Stomach (tissue), 9 donors: ENCODE measurements around the gene DGCR2. TPM values are rescaled to one million over a fixed set of nuclear protein-coding genes. Genes with fewer than 3 reads are reported as not detected.

Experiments
- DNase-seq, 2 donors: peaks; one replicate each; pipeline versions ENCODE4 v3.0.0 to v3.0.0-alpha.2; 2013 to 2019
- H3K27ac ChIP-seq, 5 donors: fragments of 200-600 bp in 4 of 5; sonication (generic) in 4 of 5; one replicate each; pipeline ENCODE4 v1.5.1; 2013 to 2019; ENCODE audit warnings: mild to moderate bottlenecking in 1 of 5, moderate library complexity in 1 of 5
- H3K27me3 ChIP-seq, 3 donors: fragments of 200-600 bp; sonication (generic); one replicate each; pipeline ENCODE4 v1.5.1; 2017 to 2019; ENCODE audit warnings: mixed run types in 1 of 3
- H3K36me3 ChIP-seq, 4 donors: fragments of 200-600 bp; sonication (generic); 1 replicate in 3 of 4; 2 replicates in 1 of 4; pipeline ENCODE4 v1.5.1; 2016 to 2019
- H3K4me1 ChIP-seq, 4 donors: fragments of 200-600 bp; sonication (generic); one replicate each; pipeline ENCODE4 v1.5.1; 2016 to 2019
- H3K4me3 ChIP-seq, 4 donors: fragments of 200-600 bp; sonication (generic) in 3 of 4; one replicate each; pipeline ENCODE4 v1.5.1; 2016 to 2019; ENCODE audit warnings: mild to moderate bottlenecking in 1 of 4
- H3K9me3 ChIP-seq, 4 donors: fragments of 200-600 bp; sonication (generic); one replicate each; pipeline ENCODE4 v1.5.1; 2016 to 2019
- CTCF ChIP-seq, 7 experiments: fragments of 450-650 bp in 4 of 7; fragments of 200-600 bp in 3 of 7; sonication (generic) in 3 of 7; IDR thresholded peaks; one replicate each; pipeline ENCODE4 v1.5.1; 2016 to 2019; ENCODE audit warnings: antibody characterized with exemption in 7 of 7, control low read depth in 2 of 7, mild to moderate bottlenecking in 1 of 7
- EP300 ChIP-seq: sonication (generic); formaldehyde crosslinking; IDR thresholded peaks from one replicate; pipeline ENCODE4 v1.6.1; 2017; ENCODE audit warnings: antibody characterized with exemption
- POLR2A ChIP-seq, 4 donors: fragments of 450-650 bp; IDR thresholded peaks; one replicate each; pipeline ENCODE4 v1.6.1; 2016; ENCODE audit warnings: antibody characterized with exemption in 4 of 4, control low read depth in 2 of 4, mild to moderate bottlenecking in 1 of 4, moderate library complexity in 1 of 4
- POLR2AphosphoS5 ChIP-seq, 3 donors: sonication (generic); formaldehyde crosslinking; IDR thresholded peaks; one replicate each; pipeline ENCODE4 v1.6.1; 2016; ENCODE audit warnings: antibody characterized with exemption in 3 of 3
- WGBS, 5 donors: extraction: QIAGEN DNeasy Blood & Tissue Kit in 3 of 5; methylation state at CpG; one replicate each; pipeline versions ENCODE4 v1.1.5 to v1.1.7; 2013 to 2018; 5-methylcytosine and 5-hydroxymethylcytosine counted together
- intact Hi-C: fragments of 100-400 bp; cut with DNase I; formaldehyde crosslinking; loops from one replicate; pipeline ENCODE4 v1.15.1; 2023; ENCODE audit warnings: low total_unique reads
- polyA plus RNA-seq, 3 donors: library from polyadenylated mRNA; stranded (reverse); fragments of 200-250 nt; gene quantifications; one replicate each; pipeline ENCODE4 v1.2.3, GENCODE V29; 2013
- total RNA-seq, 5 donors: library from RNA; depleted of rRNA; stranded (reverse); fragments of >200 nt; gene quantifications; one replicate each; pipeline versions ENCODE4 v1.1.0 to v1.2.3, GENCODE V29; 2014 to 2016
- donor health status: healthy with polysubstance abuse.
- donor health status: Bipolar disorder and iron deficiency.
- donor health status: healthy.

Gene DGCR2
- total and polyA plus RNA-seq, 8 donors, result 5.0 to 75.3 (median 35.6) TPM

GRCh38 chr22:19129871-19130270, 7.7 kb upstream of the DGCR2 start:
- H3K9me3 ChIP-seq, result no peaks in the 10 kb centered on the region
- H3K4me3 ChIP-seq, result no peak overlapping the region
- intact Hi-C loops, result no loop called here
- H3K4me1 ChIP-seq, result no peaks in the 10 kb centered on the region
- TF ChIP-seq EP300 (no peak), POLR2A (IDR thresholded peaks at IDR 0.05) (no peak), CTCF (IDR thresholded peaks at IDR 0.05) (no peak), POLR2AphosphoS5 (IDR thresholded peaks at IDR 0.05) (no peak)
- no peak for DNase-seq
- H3K27ac ChIP-seq, result no peak overlapping the region
- 69 to 82% (median 74%) methylated on average over 6 to 8 of the region's 8 CpGs for WGBS, 5 donors
- H3K36me3 ChIP-seq, result peaks cover 16 to 41% (median 39%) of the 10 kb centered on the region in 4 donors
- H3K27me3 ChIP-seq, result no peaks in the 10 kb centered on the region

- intact Hi-C loops, result no loop called here
- Histone ChIP-seq H3K4me3 (no peak overlapping the region), H3K27ac (no peak overlapping the region), H3K4me1 (no peaks in the 10 kb centered on the region), H3K36me3 (peaks cover 12 to 34% (median 31%) of the 10 kb centered on the region in 4 donors), H3K27me3 (no peaks in the 10 kb centered on the region), H3K9me3 (no peaks in the 10 kb centered on the region)
- 83 to 93% (median 90%) methylated on average over 6 to 7 of the region's 7 CpGs for WGBS, 5 donors
- no peak for TF ChIP-seq CTCF (IDR thresholded peaks at IDR 0.05)
- TF ChIP-seq EP300, result no peak
- TF ChIP-seq POLR2A (IDR thresholded peaks at IDR 0.05), result no peak
- no peak for TF ChIP-seq POLR2AphosphoS5 (IDR thresholded peaks at IDR 0.05)
- no peak for DNase-seq
Observed at GRCh38 chr22:19128946-19129727, 6.9 kb upstream of the DGCR2 start.

- Histone ChIP-seq H3K36me3 (peaks cover under 1 to 23% (median 20%) of the 10 kb centered on the region in 4 donors), H3K4me1 (peaks cover 2 to 4% (median 3%) of the 10 kb centered on the region in 4 donors), H3K4me3 (no peak overlapping the region), H3K9me3 (no peaks in the 10 kb centered on the region), H3K27ac (no peak overlapping the region), H3K27me3 (no peaks in the 10 kb centered on the region)
- TF ChIP-seq CTCF (IDR thresholded peaks at IDR 0.05) (no peak), POLR2A (IDR thresholded peaks at IDR 0.05) (no peak), POLR2AphosphoS5 (IDR thresholded peaks at IDR 0.05) (no peak), EP300 (no peak)
- 79 to 91% (median 85%) methylated on average over 7 of the region's 7 CpGs for WGBS, 5 donors
- DNase-seq, result no peak
- intact Hi-C loops, result no loop called here
Observed at GRCh38 chr22:19128009-19128401, 5.8 kb upstream of the DGCR2 start.

- intact Hi-C loops, result no loop called here
- H3K4me3 ChIP-seq, result no peak overlapping the region
- no peak for TF ChIP-seq POLR2AphosphoS5 (IDR thresholded peaks at IDR 0.05)
- no peak for TF ChIP-seq POLR2A (IDR thresholded peaks at IDR 0.05)
- TF ChIP-seq CTCF (IDR thresholded peaks at IDR 0.05), result no peak
- TF ChIP-seq EP300, result no peak
Observed at GRCh38 chr22:19127329-19128008, 5.3 kb upstream of the DGCR2 start.

More at GRCh38 chr22:19127329-19128008, 5.3 kb upstream of the DGCR2 start:
- Histone ChIP-seq H3K36me3 (peaks cover 0 to 17% (median 15%) of the 10 kb centered on the region in 4 donors), H3K27ac (no peak overlapping the region), H3K27me3 (no peaks in the 10 kb centered on the region), H3K4me1 (peaks cover 5 to 9% (median 7%) of the 10 kb centered on the region in 4 donors), H3K9me3 (no peaks in the 10 kb centered on the region)
- no peak for DNase-seq
- WGBS, 5 donors, result 79 to 97% (median 84%) methylated on average over 8 to 16 of the region's 16 CpGs
